22Rv1 (cell line): ENCODE measurements around the gene TGFBR2.

Experiments used
- ZFX ChIP-seq: fragments of 450-650 bp; IDR thresholded peaks from 2 replicates; pipeline ENCODE4 v1.6.1; 2017; ENCODE audit warnings: antibody characterized with exemption, borderline replicate concordance
- TF ChIP-seq, protein P1 (sequence below): fragments of 450-650 bp; IDR thresholded peaks from 2 replicates; pipeline ENCODE4 v1.5.1; 2017; ENCODE audit warnings: mild to moderate bottlenecking

DNA sequence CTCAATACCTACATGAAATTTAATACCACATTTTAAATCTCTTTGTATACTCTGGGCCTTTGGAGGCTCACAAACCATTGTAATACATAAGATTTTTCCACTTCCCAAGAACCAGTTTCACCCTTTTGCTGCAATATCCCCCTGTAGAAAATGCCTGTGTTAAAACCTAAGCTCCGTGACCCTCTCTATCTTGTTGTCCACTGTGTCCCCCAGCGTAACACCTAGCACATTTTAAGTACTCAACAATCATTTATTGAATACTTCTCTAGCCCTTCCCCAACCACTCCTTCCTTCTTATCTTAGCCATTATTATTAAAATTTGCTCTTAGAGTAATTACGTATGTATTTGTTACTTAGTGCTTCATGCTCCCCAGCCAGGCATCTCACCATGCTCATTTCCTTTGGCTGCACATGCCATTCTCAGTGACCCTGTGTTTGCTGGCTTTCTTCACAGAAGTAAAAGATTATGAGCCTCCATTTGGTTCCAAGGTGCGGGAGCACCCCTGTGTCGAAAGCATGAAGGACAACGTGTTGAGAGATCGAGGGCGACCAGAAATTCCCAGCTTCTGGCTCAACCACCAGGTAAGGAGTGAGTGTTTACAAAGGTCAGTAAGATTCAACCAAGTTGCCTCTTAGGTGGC lies 81.6 kb downstream of the TGFBR2 start:
- TF ChIP-seq, protein P1, sequence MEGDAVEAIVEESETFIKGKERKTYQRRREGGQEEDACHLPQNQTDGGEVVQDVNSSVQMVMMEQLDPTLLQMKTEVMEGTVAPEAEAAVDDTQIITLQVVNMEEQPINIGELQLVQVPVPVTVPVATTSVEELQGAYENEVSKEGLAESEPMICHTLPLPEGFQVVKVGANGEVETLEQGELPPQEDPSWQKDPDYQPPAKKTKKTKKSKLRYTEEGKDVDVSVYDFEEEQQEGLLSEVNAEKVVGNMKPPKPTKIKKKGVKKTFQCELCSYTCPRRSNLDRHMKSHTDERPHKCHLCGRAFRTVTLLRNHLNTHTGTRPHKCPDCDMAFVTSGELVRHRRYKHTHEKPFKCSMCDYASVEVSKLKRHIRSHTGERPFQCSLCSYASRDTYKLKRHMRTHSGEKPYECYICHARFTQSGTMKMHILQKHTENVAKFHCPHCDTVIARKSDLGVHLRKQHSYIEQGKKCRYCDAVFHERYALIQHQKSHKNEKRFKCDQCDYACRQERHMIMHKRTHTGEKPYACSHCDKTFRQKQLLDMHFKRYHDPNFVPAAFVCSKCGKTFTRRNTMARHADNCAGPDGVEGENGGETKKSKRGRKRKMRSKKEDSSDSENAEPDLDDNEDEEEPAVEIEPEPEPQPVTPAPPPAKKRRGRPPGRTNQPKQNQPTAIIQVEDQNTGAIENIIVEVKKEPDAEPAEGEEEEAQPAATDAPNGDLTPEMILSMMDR = no peak
- no peak for TF ChIP-seq ZFX
